Heart left ventricle (tissue), 13 donors: ENCODE data around the gene SCAMP4.
"Not testable (repeated sequence)": the region's sequence is repeated elsewhere in the genome, so short reads cannot be mapped to it uniquely, and the experiment has no call there.

ENCODE experiments used
- CTCF ChIP-seq, 12 donors: fragments of 200-600 bp; sonication (generic) in 4 of 12; IDR thresholded peaks; one replicate each; pipeline versions ENCODE4 v1.5.0 to v1.8.0; 2018 to 2022; ENCODE audit warnings: antibody characterized with exemption in 12 of 12, mild to moderate bottlenecking in 5 of 12
- POLR2A ChIP-seq, 2 donors: fragments of 450-650 bp; IDR thresholded peaks; one replicate each; pipeline ENCODE4 v1.6.1; 2017; ENCODE audit warnings: antibody characterized with exemption in 2 of 2, mild to moderate bottlenecking in 2 of 2, moderate library complexity in 2 of 2
- donor health status: ischemic (EF 13 %, LVEDD 7.1; RV severe dilation, severe dysfunction).
- donor health status: DM: no; HTN: yes; CAD: no.
- donor health status: DM: no; HTN: no; CAD: no.
- donor health status: ischemic (EF 25% LVEDD 6.9; RV normal size, moderate dysfunction).
- donor health status: ischemic (EF 25% LVEDD 5.7; RV mildly dilated, moderate dysfunction).
- donor health status: ischemic (EF 35%, LVEDD 5.7; RV mildly dilated, moderate dysfunction).
- donor health status: nonischemic (EF 11% LVEDD 7.7; RV severe dilation, severe dysfunction).
- donor health status: DM: yes; HTN: yes; CAD: no.
- donor health status: PGD.
- donor health status: ischemic (EF 29% LVEDD 5.4; RV normal size, mild dysfunction).
- donor health status: nonischemic (EF 23%, LVEDD 6.1; RV moderate dilation, normal function).

GRCh38 chr19:1881393-1882088, 23.7 kb upstream of the SCAMP4 start:
- not testable (repeated sequence) for TF ChIP-seq CTCF, POLR2A (IDR thresholded peaks at IDR 0.05)
